Bronchial epithelial cell (primary cell): Measurements from ENCODE around the gene ERCC3. TPM values are rescaled to one million over a fixed set of nuclear protein-coding genes. Genes with fewer than 3 reads are reported as not detected.

Experiments
- DNase-seq: peaks from one replicate; pipeline ENCODE4 v3.0.0-alpha.2; 2010; ENCODE audit warnings: low read depth
- FAIRE-seq: peaks from 2 replicates; lab custom pipeline; 2011; peaks lifted over from hg19 to GRCh38; lab: Jason Lieb, UNC
- H3K27me3 ChIP-seq: 2 replicates; pipeline ENCODE4 v1.5.1; 2011; ENCODE audit warnings: low read length; ENCODE audit not compliant: control insufficient read depth, insufficient read depth
- H3K36me3 ChIP-seq: 2 replicates; pipeline ENCODE4 v1.5.1; 2011; ENCODE audit warnings: low read length; ENCODE audit not compliant: control insufficient read depth, insufficient read depth
- H3K4me3 ChIP-seq: 2 replicates; pipeline ENCODE4 v1.5.1; 2011; ENCODE audit warnings: mild to moderate bottlenecking, low read depth, low read length, control low read depth
- CTCF ChIP-seq: IDR thresholded peaks from 2 replicates; pipeline ENCODE4 v1.5.1; 2011; ENCODE audit warnings: mild to moderate bottlenecking, moderate library complexity, low read length, control low read depth, inconsistent platforms; ENCODE audit not compliant: insufficient read depth, severe bottlenecking
- total RNA-seq: library from RNA; depleted of rRNA; stranded (reverse); fragments of >200 nt; gene quantifications from 2 replicates; pipeline ENCODE4 v1.2.1, GENCODE V29; 2014

ERCC3 gene
- total RNA-seq, 1 donor from 2014 or later, result 32.4 TPM

DNA sequence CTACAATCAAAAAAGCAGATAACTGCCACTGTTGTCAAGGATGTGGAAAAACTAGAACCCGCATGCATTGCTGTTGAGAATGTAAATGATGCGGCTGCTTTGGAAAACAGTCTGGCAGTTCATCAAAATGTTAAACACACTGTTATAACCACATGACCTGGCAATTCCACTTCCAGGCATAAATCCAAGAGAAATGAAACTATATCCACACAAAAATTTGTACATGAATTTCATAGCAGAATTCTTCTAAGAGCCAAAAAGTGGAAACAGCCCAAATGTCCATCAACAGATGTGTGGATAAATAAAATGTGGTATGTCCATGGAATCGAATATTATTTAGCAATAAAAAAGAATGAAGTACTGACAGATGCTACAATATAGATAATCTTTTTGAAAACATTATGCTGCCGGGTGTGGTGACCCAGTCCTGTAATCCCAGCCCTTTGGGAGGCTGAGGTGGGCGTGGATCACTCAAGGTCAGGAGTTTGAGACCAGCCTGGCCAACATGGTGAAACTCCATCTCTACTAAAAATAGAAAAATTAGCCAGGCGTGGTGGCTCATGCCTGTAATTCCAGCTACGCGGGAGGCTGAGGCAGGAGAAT, 32.0 kb downstream of the ERCC3 start:
- H3K36me3 ChIP-seq, result peaks cover 11% of the 10 kb centered on the region
- TF ChIP-seq CTCF, result no peak
- DNase-seq, result no peak
- no peak for FAIRE-seq
- no peaks in the 10 kb centered on the region for H3K27me3 ChIP-seq
- H3K4me3 ChIP-seq, result no peak overlapping the region

- TF ChIP-seq CTCF, result no peak
- no peak overlapping the region for H3K4me3 ChIP-seq
- peaks cover 13% of the 10 kb centered on the region for H3K36me3 ChIP-seq
- no peak for DNase-seq
- H3K27me3 ChIP-seq, result no peaks in the 10 kb centered on the region
- no peak for FAIRE-seq
Measured at GRCh38 chr2:127259355-127259754, 34.6 kb downstream of the ERCC3 start.

DNA sequence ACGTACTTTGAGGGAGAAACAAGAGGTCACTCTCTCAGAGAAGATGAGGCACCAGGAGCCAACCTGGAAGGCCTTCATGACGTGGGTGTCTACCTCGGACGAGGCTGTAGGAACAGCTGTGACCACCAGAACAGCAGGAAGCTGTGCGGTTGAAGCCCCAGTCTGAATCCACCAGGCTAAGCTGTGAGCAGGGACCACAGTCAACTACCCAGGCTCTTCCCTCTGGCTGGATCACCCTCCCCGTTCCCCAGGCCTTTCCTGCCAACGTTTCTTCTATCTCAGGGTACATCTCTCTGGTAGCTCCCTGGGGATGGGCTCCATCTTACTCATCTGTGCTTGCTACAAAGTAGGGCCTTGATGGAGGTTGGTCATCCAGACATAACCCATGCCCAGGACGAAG, 37.1 kb downstream of the ERCC3 start:
- Histone ChIP-seq H3K36me3 (peaks cover 13% of the 10 kb centered on the region), H3K4me3 (no peak overlapping the region), H3K27me3 (no peaks in the 10 kb centered on the region)
- DNase-seq, result no peak
- FAIRE-seq, result no peak
- no peak for TF ChIP-seq CTCF

- Histone ChIP-seq H3K36me3 (peaks cover 13% of the 10 kb centered on the region), H3K27me3 (no peaks in the 10 kb centered on the region), H3K4me3 (no peak overlapping the region)
- FAIRE-seq (no peak), DNase-seq (no peak)
- no peak for TF ChIP-seq CTCF
Measured at GRCh38 chr2:127256381-127256780, 37.6 kb downstream of the ERCC3 start.

GRCh38 chr2:127255721-127256120, 38.2 kb downstream of the ERCC3 start:
- FAIRE-seq, result no peak
- peaks cover 10% of the 10 kb centered on the region for H3K36me3 ChIP-seq
- no peaks in the 10 kb centered on the region for H3K27me3 ChIP-seq
- no peak overlapping the region for H3K4me3 ChIP-seq
- TF ChIP-seq CTCF, result no peak
- no peak for DNase-seq

- DNase-seq (no peak), FAIRE-seq (no peak)
- Histone ChIP-seq H3K36me3 (peaks cover 10% of the 10 kb centered on the region), H3K4me3 (no peak overlapping the region), H3K27me3 (no peaks in the 10 kb centered on the region)
- TF ChIP-seq CTCF, result no peak
Measured at GRCh38 chr2:127255146-127255545, 38.8 kb downstream of the ERCC3 start.
